HepG2 (cell line): ENCODE results near the gene NOP56. TPM values are rescaled to one million over a fixed set of nuclear protein-coding genes. Genes with fewer than 3 reads are reported as not detected.

Experiments
- ARNTL ChIP-seq: sonication (generic); formaldehyde crosslinking; IDR thresholded peaks from 2 replicates; pipeline ENCODE4 v1.4.0; 2020; ENCODE audit warnings: mild to moderate bottlenecking, missing genetic modification reagents
- CENPX ChIP-seq: sonication (generic); formaldehyde crosslinking; IDR thresholded peaks from 2 replicates; pipeline ENCODE4 v1.9.0; 2021; ENCODE audit warnings: mild to moderate bottlenecking, missing genetic modification reagents, moderate library complexity
- CHCHD3 ChIP-seq: sonication (generic); formaldehyde crosslinking; IDR thresholded peaks from 2 replicates; pipeline ENCODE4 v1.8.0; 2022; ENCODE audit warnings: mild to moderate bottlenecking, missing genetic modification reagents, moderate library complexity
- GATAD1 ChIP-seq: IDR thresholded peaks from 2 replicates; pipeline ENCODE4 v1.6.1; 2016; ENCODE audit warnings: missing genetic modification reagents, missing compliant biosample characterization
- GATAD2A ChIP-seq: IDR thresholded peaks from 2 replicates; pipeline ENCODE4 v1.6.1; 2016
- GFI1 ChIP-seq: sonication (generic); formaldehyde crosslinking; IDR thresholded peaks from 2 replicates; pipeline ENCODE4 v1.5.0; 2020; ENCODE audit warnings: missing genetic modification reagents, mild to moderate bottlenecking, borderline replicate concordance
- JDP2 ChIP-seq: sonication (generic); formaldehyde crosslinking; IDR thresholded peaks from 2 replicates; pipeline ENCODE4 v1.8.1; 2022; ENCODE audit warnings: missing genetic modification reagents, borderline replicate concordance
- KAT2B ChIP-seq: fragments of 150-350 bp; IDR thresholded peaks from 2 replicates; pipeline ENCODE4 v1.6.1; 2014; ENCODE audit warnings: low read depth, low read length, borderline replicate concordance
- MIER2 ChIP-seq: IDR thresholded peaks from 2 replicates; pipeline ENCODE4 v1.6.1; 2016; ENCODE audit warnings: missing biosample characterization, missing genetic modification reagents
- MTF1 ChIP-seq: sonication (generic); formaldehyde crosslinking; IDR thresholded peaks from 2 replicates; pipeline ENCODE4 v1.5.0; 2020; ENCODE audit warnings: missing genetic modification reagents
- NFKBIZ ChIP-seq: IDR thresholded peaks from 2 replicates; pipeline ENCODE4 v1.6.1; 2018; ENCODE audit warnings: missing genetic modification reagents, missing compliant biosample characterization
- NKX3-1 ChIP-seq: sonication (generic); formaldehyde crosslinking; IDR thresholded peaks from 2 replicates; pipeline ENCODE4 v1.5.0; 2020; ENCODE audit warnings: missing genetic modification reagents
- PAWR ChIP-seq: sonication (generic); formaldehyde crosslinking; IDR thresholded peaks from 2 replicates; pipeline ENCODE4 v1.4.0; 2020; ENCODE audit warnings: missing genetic modification reagents, mild to moderate bottlenecking, borderline replicate concordance
- SKI ChIP-seq: fragments of 450-650 bp; IDR thresholded peaks from one replicate; pipeline ENCODE4 v1.6.1; 2018; ENCODE audit warnings: mild to moderate bottlenecking; ENCODE audit not compliant: partially characterized antibody
- SP2 ChIP-seq: sonication (generic); formaldehyde crosslinking; IDR thresholded peaks from 2 replicates; pipeline ENCODE4 v1.5.1; 2020; ENCODE audit warnings: mild to moderate bottlenecking, missing genetic modification reagents
- SRF ChIP-seq: IDR thresholded peaks from 2 replicates; pipeline ENCODE4 v1.6.1; 2011; ENCODE audit warnings: mild to moderate bottlenecking, low read depth, low read length, moderate library complexity
- STAT5B ChIP-seq: sonication (generic); formaldehyde crosslinking; IDR thresholded peaks from 2 replicates; pipeline ENCODE4 v1.4.0; 2020; ENCODE audit warnings: missing genetic modification reagents
- TEAD2 ChIP-seq: sonication (generic); formaldehyde crosslinking; IDR thresholded peaks from 2 replicates; pipeline ENCODE4 v1.9.0; 2021; ENCODE audit warnings: missing genetic modification reagents
- YY1 ChIP-seq: IDR thresholded peaks from 2 replicates; pipeline ENCODE4 v1.6.1; 2011; ENCODE audit warnings: low read length, low read depth, moderate library complexity, mild to moderate bottlenecking; ENCODE audit not compliant: insufficient read depth, insufficient replicate concordance
- ZNF335 ChIP-seq: sonication (generic); formaldehyde crosslinking; IDR thresholded peaks from 2 replicates; pipeline ENCODE4 v1.4.0; 2020; ENCODE audit warnings: missing genetic modification reagents
- ZNF607 ChIP-seq: sonication (generic); formaldehyde crosslinking; IDR thresholded peaks from 2 replicates; pipeline ENCODE4 v1.5.1; 2020; ENCODE audit warnings: missing genetic modification reagents, mild to moderate bottlenecking, borderline replicate concordance
- ZNF737 ChIP-seq: sonication (generic); formaldehyde crosslinking; IDR thresholded peaks from 2 replicates; pipeline ENCODE4 v1.5.0; 2020; ENCODE audit warnings: missing genetic modification reagents, mild to moderate bottlenecking, borderline replicate concordance
- ZNF790 ChIP-seq: sonication (generic); formaldehyde crosslinking; IDR thresholded peaks from 2 replicates; pipeline ENCODE4 v1.8.0; 2022; ENCODE audit warnings: missing genetic modification reagents, mild to moderate bottlenecking, borderline replicate concordance
- ZNF891 ChIP-seq: sonication (generic); formaldehyde crosslinking; IDR thresholded peaks from 2 replicates; pipeline ENCODE4 v1.5.0; 2020; ENCODE audit warnings: mild to moderate bottlenecking, missing genetic modification reagents
- polyA plus RNA-seq, 8 experiments: library from polyadenylated mRNA; depleted of rRNA in 3 of 8; stranded (reverse) in 7 of 8; unstranded in 1 of 8; fragments of >200 nt; fragmentation: Illumina TruSeq in 4 of 8; extraction: Trizol in 4 of 8; gene quantifications; 2 replicates each; pipeline versions ENCODE4 v1.2.1 to v1.2.3, GENCODE V29; 2011 to 2016; ENCODE audit warnings: low read depth in 4 of 8, missing spikeins in 1 of 8, mixed read lengths in 1 of 8; ENCODE audit not compliant: insufficient read depth in 1 of 8
- total RNA-seq, 5 experiments: library from RNA; depleted of rRNA; stranded (reverse); fragments of >200 nt; fragmentation: Illumina TruSeq; extraction: Trizol; gene quantifications; 2 replicates each; pipeline ENCODE4 v1.2.3, GENCODE V29; 2016; ENCODE audit warnings: low read depth in 1 of 5
- TF ChIP-seq, protein P1 (sequence below): sonication (generic); formaldehyde crosslinking; IDR thresholded peaks from 2 replicates; pipeline ENCODE4 v1.9.0; 2021; ENCODE audit warnings: missing genetic modification reagents, borderline replicate concordance
- TF ChIP-seq, protein P2 (sequence below): sonication (generic); IDR thresholded peaks from 2 replicates; pipeline ENCODE4 v1.6.1; 2016; ENCODE audit warnings: low read depth, borderline replicate concordance
- TF ChIP-seq, protein P3 (sequence below): sonication (generic); formaldehyde crosslinking; IDR thresholded peaks from 2 replicates; pipeline ENCODE4 v1.8.1; 2023; ENCODE audit warnings: mild to moderate bottlenecking, missing genetic modification reagents, borderline replicate concordance

Gene NOP56
- total and polyA plus RNA-seq, 2 of the 13 experiments (the other 11 are each of a cell fraction or from before 2014, with no cell fraction given) = 369 to 1,116 TPM

DNA sequence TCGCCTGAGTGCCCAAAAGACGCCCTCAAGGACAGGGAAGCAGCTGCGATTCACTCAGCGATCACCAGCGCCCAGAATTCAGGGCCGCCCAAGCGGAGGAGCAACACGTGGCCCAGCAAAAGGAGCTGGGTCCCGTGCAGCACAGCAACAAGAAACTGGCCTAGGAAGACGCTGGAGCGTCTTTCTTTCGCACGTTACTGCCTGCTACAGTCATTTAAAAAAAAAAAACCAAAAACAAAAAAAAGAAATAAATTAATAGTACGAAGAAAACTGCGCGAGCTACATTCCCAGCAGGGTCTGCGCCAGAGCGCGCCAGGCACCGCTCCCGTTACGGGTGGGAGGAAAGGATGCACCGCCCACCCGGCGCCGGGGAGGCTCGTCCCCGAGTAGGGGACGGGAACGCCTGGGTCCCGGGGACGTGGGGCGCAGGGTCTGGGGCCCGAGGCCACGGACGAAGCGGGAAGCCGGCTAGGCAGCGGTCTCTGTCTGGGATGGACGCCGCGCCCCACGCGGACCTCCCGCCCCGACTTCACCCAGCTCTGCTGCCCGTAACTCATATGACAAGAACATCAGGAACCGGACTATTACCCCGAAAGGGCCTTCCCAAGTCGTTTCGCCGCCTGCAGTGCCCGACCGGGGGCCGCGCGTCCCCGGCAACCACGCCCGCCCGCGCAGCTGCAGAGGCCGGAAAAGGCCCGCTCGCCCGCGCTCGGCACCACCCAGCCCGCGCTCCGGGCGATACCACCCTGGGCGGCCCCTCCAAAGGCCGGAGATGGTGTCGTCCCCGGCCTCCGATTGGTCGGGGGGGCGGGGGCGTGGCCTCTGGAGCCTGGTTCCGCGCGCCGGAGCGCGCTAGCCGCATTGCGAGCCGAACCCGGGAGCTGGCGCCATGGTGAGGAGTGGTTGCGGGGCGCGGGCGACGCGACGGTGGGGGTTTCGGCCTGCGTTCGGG lies at the start of gene NOP56 (continued):
- TF ChIP-seq, protein P1, sequence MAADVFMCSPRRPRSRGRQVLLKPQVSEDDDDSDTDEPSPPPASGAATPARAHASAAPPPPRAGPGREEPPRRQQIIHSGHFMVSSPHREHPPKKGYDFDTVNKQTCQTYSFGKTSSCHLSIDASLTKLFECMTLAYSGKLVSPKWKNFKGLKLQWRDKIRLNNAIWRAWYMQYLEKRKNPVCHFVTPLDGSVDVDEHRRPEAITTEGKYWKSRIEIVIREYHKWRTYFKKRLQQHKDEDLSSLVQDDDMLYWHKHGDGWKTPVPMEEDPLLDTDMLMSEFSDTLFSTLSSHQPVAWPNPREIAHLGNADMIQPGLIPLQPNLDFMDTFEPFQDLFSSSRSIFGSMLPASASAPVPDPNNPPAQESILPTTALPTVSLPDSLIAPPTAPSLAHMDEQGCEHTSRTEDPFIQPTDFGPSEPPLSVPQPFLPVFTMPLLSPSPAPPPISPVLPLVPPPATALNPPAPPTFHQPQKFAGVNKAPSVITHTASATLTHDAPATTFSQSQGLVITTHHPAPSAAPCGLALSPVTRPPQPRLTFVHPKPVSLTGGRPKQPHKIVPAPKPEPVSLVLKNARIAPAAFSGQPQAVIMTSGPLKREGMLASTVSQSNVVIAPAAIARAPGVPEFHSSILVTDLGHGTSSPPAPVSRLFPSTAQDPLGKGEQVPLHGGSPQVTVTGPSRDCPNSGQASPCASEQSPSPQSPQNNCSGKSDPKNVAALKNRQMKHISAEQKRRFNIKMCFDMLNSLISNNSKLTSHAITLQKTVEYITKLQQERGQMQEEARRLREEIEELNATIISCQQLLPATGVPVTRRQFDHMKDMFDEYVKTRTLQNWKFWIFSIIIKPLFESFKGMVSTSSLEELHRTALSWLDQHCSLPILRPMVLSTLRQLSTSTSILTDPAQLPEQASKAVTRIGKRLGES (CRISPR knock-in tag) = peak; percentile 35; the same call in 1 of the 2 replicates
- TF ChIP-seq KAT2B (no peak), GATAD1 (CRISPR knock-in tag) (no peak; the same call in none of the 2 replicates), NKX3-1 (CRISPR knock-in tag) (peak; percentile 88; the same call in 1 of the 2 replicates), CENPX (CRISPR knock-in tag) (no peak), ARNTL (peak; percentile 79; the same call in 1 of the 2 replicates), SRF (peak; percentile 58; the same call in 1 of the 2 replicates), CHCHD3 (CRISPR knock-in tag) (peak; percentile 84; the same call in 1 of the 2 replicates), ZNF737 (CRISPR knock-in tag) (peak; percentile 20; the same call in 1 of the 2 replicates), STAT5B (no peak), NFKBIZ (no peak; the same call in 1 of the 2 replicates), YY1 (peak; percentile 83), GATAD2A (no peak; the same call in 1 of the 2 replicates), ZNF607 (CRISPR knock-in tag) (peak; percentile 87), JDP2 (CRISPR knock-in tag) (peak; percentile 91; the same call in 1 of the 2 replicates), MTF1 (peak; percentile 83), MIER2 (no peak), ZNF790 (CRISPR knock-in tag) (peak; percentile 99; the same call in 1 of the 2 replicates), GFI1 (CRISPR knock-in tag) (peak; percentile 85), SKI (peak; percentile 63), ZNF891 (CRISPR knock-in tag) (0 out of 2 replicates have a peak, but pooled peaks have one; percentile 79), ZNF335 (CRISPR knock-in tag) (0 out of 2 replicates have a peak, but pooled peaks have one; percentile 62), TEAD2 (CRISPR knock-in tag) (no peak), PAWR (peak; percentile 86; the same call in 1 of the 2 replicates), SP2 (peak; percentile 71)
- TF ChIP-seq, protein P2, sequence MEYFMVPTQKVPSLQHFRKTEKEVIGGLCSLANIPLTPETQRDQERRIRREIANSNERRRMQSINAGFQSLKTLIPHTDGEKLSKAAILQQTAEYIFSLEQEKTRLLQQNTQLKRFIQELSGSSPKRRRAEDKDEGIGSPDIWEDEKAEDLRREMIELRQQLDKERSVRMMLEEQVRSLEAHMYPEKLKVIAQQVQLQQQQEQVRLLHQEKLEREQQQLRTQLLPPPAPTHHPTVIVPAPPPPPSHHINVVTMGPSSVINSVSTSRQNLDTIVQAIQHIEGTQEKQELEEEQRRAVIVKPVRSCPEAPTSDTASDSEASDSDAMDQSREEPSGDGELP = 0 out of 2 replicates have a peak, but pooled peaks have one; percentile 31
- TF ChIP-seq, protein P3, sequence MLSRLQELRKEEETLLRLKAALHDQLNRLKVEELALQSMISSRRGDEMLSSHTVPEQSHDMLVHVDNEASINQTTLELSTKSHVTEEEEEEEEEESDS (CRISPR knock-in tag) = peak; percentile 74; the same call in 1 of the 2 replicates
